IMR-90 (cell line): ENCODE data around the gene MAP3K13. TPM values are rescaled to one million over a fixed set of nuclear protein-coding genes. Genes with fewer than 3 reads are reported as not detected.

Source experiments
- ATAC-seq: fragments of 200-7000 bp; cut with Tn5 transposase; 2 replicates; pipeline ENCODE4 v1.9.1; 2020; ENCODE audit warnings: low read depth, mild to moderate bottlenecking, moderate library complexity
- BruUV-seq: library from RNA; stranded (reverse); fragments of 400-500 nt; replicated peaks from 2 replicates; lab custom pipeline; 2021; lab: Mats Ljungman, UMichigan
- CTCF ChIA-PET: fragments of 300-600 bp; formaldehyde crosslinking; extraction: SDS; loops from one replicate; lab custom pipeline; 2021; ENCODE audit warnings: antibody characterized with exemption; lab: Yijun Ruan, JAX
- POLR2A ChIA-PET: fragments of 300-600 bp; sonication (Branson Sonifier 250); formaldehyde crosslinking; loops from one replicate; lab custom pipeline; 2022; ENCODE audit warnings: antibody characterized with exemption; ENCODE audit not compliant: unreplicated experiment; lab: Charles Lee
- DNase-seq: peaks from one replicate; pipeline ENCODE4 v3.0.0; 2013
- H2AFZ ChIP-seq: replicated peaks from 2 replicates; pipeline ENCODE3; 2013; ENCODE audit warnings: low read length, mild to moderate bottlenecking; ENCODE audit not compliant: poor library complexity
- H2AK5ac ChIP-seq: 2 replicates; pipeline ENCODE4 v1.6.1; 2013; ENCODE audit warnings: low read depth, low read length, inconsistent platforms
- H2AK9ac ChIP-seq: replicated peaks from 2 replicates; pipeline ENCODE3; 2013; ENCODE audit warnings: mild to moderate bottlenecking, low read depth, low read length, moderate library complexity; ENCODE audit not compliant: poor library complexity
- H2BK120ac ChIP-seq: 2 replicates; pipeline ENCODE4 v1.6.1; 2013; ENCODE audit warnings: low read depth, low read length, inconsistent platforms
- H2BK15ac ChIP-seq: 3 replicates; pipeline ENCODE4 v1.6.1; 2013; ENCODE audit warnings: low read depth, low read length, inconsistent platforms
- H2BK20ac ChIP-seq: 2 replicates; pipeline ENCODE4 v1.6.1; 2013; ENCODE audit warnings: low read depth, mild to moderate bottlenecking, inconsistent platforms, low read length, moderate library complexity
- H2BK5ac ChIP-seq: 2 replicates; pipeline ENCODE4 v1.6.1; 2013; ENCODE audit warnings: mild to moderate bottlenecking, low read depth, low read length, inconsistent platforms; ENCODE audit not compliant: poor library complexity, severe bottlenecking
- H3K14ac ChIP-seq: replicated peaks from 2 replicates; pipeline ENCODE4 v1.6.1; 2013; ENCODE audit warnings: low read depth, low read length, inconsistent platforms
- H3K18ac ChIP-seq: 2 replicates; pipeline ENCODE4 v1.6.1; 2013; ENCODE audit warnings: low read depth, low read length, control low read depth
- H3K23ac ChIP-seq: 2 replicates; pipeline ENCODE4 v1.6.1; 2013; ENCODE audit warnings: low read depth, low read length, inconsistent platforms
- H3K27ac ChIP-seq: 2 replicates; pipeline ENCODE4 v1.5.1; 2013; ENCODE audit warnings: mild to moderate bottlenecking, control low read depth, low read length; ENCODE audit not compliant: insufficient read depth
- H3K27me3 ChIP-seq: 2 replicates; pipeline ENCODE4 v1.6.1; 2013; ENCODE audit warnings: low read length; ENCODE audit not compliant: control insufficient read depth, insufficient read depth
- H3K36me3 ChIP-seq: 2 replicates; pipeline ENCODE4 v1.6.1; 2013; ENCODE audit warnings: low read length, mixed read lengths; ENCODE audit not compliant: control insufficient read depth, insufficient read depth
- H3K4ac ChIP-seq: 2 replicates; pipeline ENCODE4 v1.6.1; 2013; ENCODE audit warnings: low read depth, low read length, inconsistent platforms
- H3K4me1 ChIP-seq: 2 replicates; pipeline ENCODE4 v1.6.1; 2013; ENCODE audit warnings: low read length, mixed read lengths; ENCODE audit not compliant: control insufficient read depth, insufficient read depth
- H3K4me2 ChIP-seq: 2 replicates; pipeline ENCODE4 v1.6.1; 2013; ENCODE audit warnings: low read depth, mild to moderate bottlenecking, control low read depth, low read length, moderate library complexity
- H3K4me3 ChIP-seq: 2 replicates; pipeline ENCODE4 v1.5.1; 2013; ENCODE audit warnings: low read depth, mild to moderate bottlenecking, control low read depth, low read length, moderate library complexity; ENCODE audit not compliant: insufficient read depth
- H3K56ac ChIP-seq: 2 replicates; pipeline ENCODE4 v1.6.1; 2013; ENCODE audit warnings: low read length, inconsistent platforms; ENCODE audit not compliant: insufficient read depth; ENCODE audit errors: extremely low read depth
- H3K79me1 ChIP-seq, 2 experiments: 2 replicates each; pipeline ENCODE4 v1.6.1; 2013; ENCODE audit warnings: low read length in 2 of 2, inconsistent platforms in 1 of 2, low read depth in 1 of 2
- H3K9ac ChIP-seq: 2 replicates; pipeline ENCODE4 v1.6.1; 2013; ENCODE audit warnings: low read depth, low read length, control low read depth
- H3K9me1 ChIP-seq: 2 replicates; pipeline ENCODE4 v1.6.1; 2013; ENCODE audit warnings: low read length, inconsistent platforms; ENCODE audit not compliant: insufficient read depth
- H3K9me3 ChIP-seq: 2 replicates; pipeline ENCODE4 v1.6.1; 2013; ENCODE audit warnings: low read length; ENCODE audit not compliant: control insufficient read depth, insufficient read depth
- H4K20me1 ChIP-seq: 2 replicates; pipeline ENCODE4 v1.6.1; 2013; ENCODE audit warnings: low read length, inconsistent platforms; ENCODE audit not compliant: insufficient read depth
- H4K5ac ChIP-seq: 2 replicates; pipeline ENCODE4 v1.6.1; 2013; ENCODE audit warnings: mild to moderate bottlenecking, low read depth, low read length, control low read depth
- H4K8ac ChIP-seq, 2 experiments: 2 replicates each; pipeline ENCODE4 v1.6.1; 2013; ENCODE audit warnings: low read depth in 2 of 2, low read length in 2 of 2, control low read depth in 1 of 2, inconsistent platforms in 1 of 2
- H4K91ac ChIP-seq: 2 replicates; pipeline ENCODE4 v1.6.1; 2013; ENCODE audit warnings: low read depth, low read length, inconsistent platforms; ENCODE audit not compliant: insufficient read depth
- BHLHE40 ChIP-seq: fragments of 150-350 bp; IDR thresholded peaks from 2 replicates; pipeline ENCODE4 v1.6.1; 2016; ENCODE audit warnings: mild to moderate bottlenecking, low read depth, low read length
- CEBPB ChIP-seq: IDR thresholded peaks from 2 replicates; pipeline ENCODE4 v1.6.1; 2012; ENCODE audit warnings: low read depth, low read length, improper control_type of control experiment
- CHD1 ChIP-seq: IDR thresholded peaks from 2 replicates; pipeline ENCODE4 v1.6.1; 2012; ENCODE audit warnings: low read depth, low read length, improper control_type of control experiment
- CTCF ChIP-seq: conservative IDR thresholded peaks from 2 replicates; pipeline ENCODE4 v1.5.1; 2012; ENCODE audit warnings: mild to moderate bottlenecking, low read depth, low read length, improper control_type of control experiment
- ELK1 ChIP-seq: fragments of 150-350 bp; IDR thresholded peaks from 2 replicates; pipeline ENCODE4 v1.6.1; 2016; ENCODE audit warnings: low read depth, mild to moderate bottlenecking, low read length, moderate library complexity, borderline replicate concordance
- FOS ChIP-seq: fragments of 150-350 bp; IDR thresholded peaks from 2 replicates; pipeline ENCODE4 v1.6.1; 2016; ENCODE audit warnings: low read depth, low read length
- MAFK ChIP-seq: IDR thresholded peaks from 2 replicates; pipeline ENCODE4 v1.6.1; 2012; ENCODE audit warnings: low read depth, low read length, improper control_type of control experiment
- MAZ ChIP-seq: IDR thresholded peaks from 2 replicates; pipeline ENCODE4 v1.6.1; 2012; ENCODE audit warnings: low read depth, mild to moderate bottlenecking, low read length, improper control_type of control experiment, moderate library complexity, borderline replicate concordance
- MXI1 ChIP-seq: IDR thresholded peaks from 2 replicates; pipeline ENCODE4 v1.6.1; 2012; ENCODE audit warnings: low read depth, mild to moderate bottlenecking, low read length, moderate library complexity, borderline replicate concordance
- NFE2L2 ChIP-seq: fragments of 150-350 bp; IDR thresholded peaks from 2 replicates; pipeline ENCODE4 v1.6.1; 2016; ENCODE audit warnings: low read depth, mild to moderate bottlenecking, low read length
- POLR2A ChIP-seq: IDR thresholded peaks from 2 replicates; pipeline ENCODE4 v1.6.1; 2012; ENCODE audit warnings: mild to moderate bottlenecking, low read depth, low read length
- RAD21 ChIP-seq: IDR thresholded peaks from 2 replicates; pipeline ENCODE4 v1.6.1; 2012; ENCODE audit warnings: low read length, improper control_type of control experiment
- RCOR1 ChIP-seq: IDR thresholded peaks from 2 replicates; pipeline ENCODE4 v1.6.1; 2012; ENCODE audit warnings: mild to moderate bottlenecking, low read length, improper control_type of control experiment; ENCODE audit not compliant: insufficient replicate concordance
- RFX5 ChIP-seq: IDR thresholded peaks from 2 replicates; pipeline ENCODE4 v1.8.0; 2012; ENCODE audit warnings: low read depth, mild to moderate bottlenecking, low read length, moderate library complexity
- SMC3 ChIP-seq: fragments of 150-350 bp; IDR thresholded peaks from 2 replicates; pipeline ENCODE4 v1.6.1; 2016; ENCODE audit warnings: low read depth, mild to moderate bottlenecking, antibody characterized with exemption, low read length, moderate library complexity
- USF2 ChIP-seq: fragments of 150-350 bp; IDR thresholded peaks from 2 replicates; pipeline ENCODE4 v1.6.1; 2017; ENCODE audit warnings: mild to moderate bottlenecking, antibody characterized with exemption, low read length, low read depth
- WGBS, 2 experiments: methylation state at CpG; one replicate each; pipeline versions ENCODE4 v1.1.5 to v1.1.7; 2013; ENCODE audit warnings: missing lambda C conversion rate in 2 of 2; ENCODE audit not compliant: insufficient read length in 1 of 2; ENCODE audit errors: extremely low coverage in 2 of 2; 5-methylcytosine and 5-hydroxymethylcytosine counted together
- dilution Hi-C: fragments of 300-500 bp; cut with HindIII; formaldehyde crosslinking; loops from one replicate; pipeline ENCODE4 v1.14.3; 2018; ENCODE audit warnings: low sequenced_read_pairs; ENCODE audit not compliant: unreplicated experiment
- in situ Hi-C: fragments of 300-500 bp; cut with MboI; formaldehyde crosslinking; loops from 3 replicates; pipeline ENCODE4 v1.14.3; 2019; ENCODE audit warnings: low sequenced_read_pairs, inconsistent platforms, mixed read lengths
- intact Hi-C: fragments of 100-400 bp; cut with micrococcal nuclease; formaldehyde crosslinking; loops from 2 replicates; pipeline ENCODE4 v1.10.0; 2022
- polyA plus RNA-seq, 3 experiments: library from polyadenylated mRNA; depleted of rRNA; stranded (reverse); fragments of >200 nt; gene quantifications; 2 replicates each; pipeline ENCODE4 v1.2.3, GENCODE V29; 2012; ENCODE audit warnings: low replicate concordance in 1 of 3
- total RNA-seq: library from RNA; depleted of rRNA; stranded (reverse); fragments of >200 nt; gene quantifications from 2 replicates; pipeline ENCODE4 v1.2.3, GENCODE V29; 2012

The MAP3K13 gene
- total and polyA plus RNA-seq, 2 of the 4 experiments (the other 2 are of a cell fraction): 9.9 to 17.6 TPM

- H3K9ac ChIP-seq: no peak overlapping the region
- H2BK15ac ChIP-seq: no peak overlapping the region
- no TSS peak for BruUV-seq
- in situ Hi-C loops: no loop called here
- no peak overlapping the region for H2AFZ ChIP-seq
- ATAC-seq (no peak), DNase-seq (no peak)
- H3K27ac ChIP-seq: no peak overlapping the region
- H2BK5ac ChIP-seq: no peak overlapping the region
- intact Hi-C loops: no loop called here
- ChIA-PET CTCF (no interaction called here), POLR2A (no interaction called here)
- H2BK120ac ChIP-seq: no peak overlapping the region
- H4K20me1 ChIP-seq: no peaks in the 10 kb centered on the region
- no peak overlapping the region for H3K14ac ChIP-seq
- H2AK9ac ChIP-seq: no peak overlapping the region
- H2AK5ac ChIP-seq: no peak overlapping the region
- H4K5ac ChIP-seq: no peak overlapping the region
- no CpG with 5 or more reads among the region's 3 CpGs for WGBS, 2 experiments
- dilution Hi-C loops: no loop called here
- H3K18ac ChIP-seq: no peak overlapping the region
- H3K4ac ChIP-seq: no peak overlapping the region
- H4K91ac ChIP-seq: no peak overlapping the region
- H3K9me1 ChIP-seq: no peaks in the 10 kb centered on the region
- no peak overlapping the region for H2BK20ac ChIP-seq
- no peaks in the 10 kb centered on the region for H3K36me3 ChIP-seq
- no peaks in the 10 kb centered on the region for H3K9me3 ChIP-seq
- no peak overlapping the region for H3K23ac ChIP-seq
- H4K8ac ChIP-seq: no peak overlapping the region
- H3K79me1 ChIP-seq: no peaks in the 10 kb centered on the region; a peak in 1 of 4 replicates
- no peak overlapping the region for H3K4me3 ChIP-seq
- H3K4me2 ChIP-seq: no peak overlapping the region
- TF ChIP-seq ELK1 (no peak), NFE2L2 (no peak), POLR2A (no peak), CTCF (no peak), USF2 (no peak), CHD1 (no peak), SMC3 (no peak), RAD21 (no peak), FOS (no peak), CEBPB (no peak), MXI1 (no peak), MAZ (no peak), RFX5 (no peak), RCOR1 (no peak), MAFK (no peak), BHLHE40 (no peak)
- 0 out of 2 replicates have a peak, but pooled peaks cover 2% of the 10 kb centered on the region for H3K4me1 ChIP-seq
- no peaks in the 10 kb centered on the region for H3K27me3 ChIP-seq
- H3K56ac ChIP-seq: no peak overlapping the region
Measured at GRCh38 chr3:185317674-185318073, 45.3 kb upstream of the MAP3K13 start.
